ACHN (cell line): Measurements from ENCODE around the gene LRP8.

Source experiments
- DNase-seq: peaks from one replicate; pipeline ENCODE4 v3.0.0-alpha.2; 2015
- in situ Hi-C: cut with HindIII; loops from 2 replicates; pipeline ENCODE4 v1.10.0; 2017; ENCODE audit warnings: low sequenced_read_pairs, low pct_ligation_motif_present, low pct_unique_long_range_greater_than_20kb

Gene LRP8

GRCh38 chr1:53362851-53363642 is 35.2 kb upstream of the LRP8 start:
- DNase-seq: no peak
- in situ Hi-C loops: no loop called here

- in situ Hi-C loops: no loop called here
- no peak for DNase-seq
These were observed 34.4 kb upstream of the LRP8 start for GRCh38 chr1:53362270-53362669.

DNA sequence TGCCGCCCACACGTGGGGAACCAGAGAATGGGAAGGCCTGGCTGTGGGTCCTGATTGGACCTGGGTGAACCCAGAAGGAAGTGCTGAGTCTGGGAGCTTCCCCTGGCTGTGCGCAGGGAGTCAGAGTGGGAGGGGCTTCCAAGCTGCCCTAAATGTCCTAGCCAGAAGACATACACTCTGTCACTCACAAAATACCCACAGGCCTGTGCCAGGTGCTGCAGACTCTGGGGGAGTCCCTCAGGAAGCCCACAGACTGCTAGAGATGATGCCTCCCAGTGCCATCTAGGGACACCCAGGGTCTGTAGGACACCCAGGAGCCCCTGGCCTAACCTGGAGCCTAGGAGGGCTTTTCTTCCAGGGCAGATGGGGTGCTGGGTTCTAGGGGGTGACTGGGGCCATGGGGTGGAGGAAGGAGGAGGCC is 33.7 kb upstream of the LRP8 start:
- DNase-seq: no peak
- in situ Hi-C loops: no loop called here

DNA sequence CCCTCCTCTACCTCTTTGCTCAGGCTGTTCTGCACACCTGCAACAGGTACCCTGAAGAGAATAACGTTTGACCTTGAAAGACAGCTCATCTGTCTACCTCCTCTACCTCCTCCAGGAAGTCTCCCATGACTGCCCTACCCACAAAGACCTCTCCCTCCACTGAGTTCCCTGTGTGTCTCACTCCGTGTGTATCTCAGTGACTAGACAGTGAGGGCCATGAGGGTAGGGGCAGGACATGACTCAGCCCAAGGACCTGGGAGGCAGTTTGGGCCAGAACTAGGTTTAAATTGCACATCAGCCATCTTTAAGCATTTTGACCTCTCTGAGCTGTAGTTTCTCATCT is 32.0 kb upstream of the LRP8 start:
- in situ Hi-C loops: no loop called here
- no peak for DNase-seq

DNA sequence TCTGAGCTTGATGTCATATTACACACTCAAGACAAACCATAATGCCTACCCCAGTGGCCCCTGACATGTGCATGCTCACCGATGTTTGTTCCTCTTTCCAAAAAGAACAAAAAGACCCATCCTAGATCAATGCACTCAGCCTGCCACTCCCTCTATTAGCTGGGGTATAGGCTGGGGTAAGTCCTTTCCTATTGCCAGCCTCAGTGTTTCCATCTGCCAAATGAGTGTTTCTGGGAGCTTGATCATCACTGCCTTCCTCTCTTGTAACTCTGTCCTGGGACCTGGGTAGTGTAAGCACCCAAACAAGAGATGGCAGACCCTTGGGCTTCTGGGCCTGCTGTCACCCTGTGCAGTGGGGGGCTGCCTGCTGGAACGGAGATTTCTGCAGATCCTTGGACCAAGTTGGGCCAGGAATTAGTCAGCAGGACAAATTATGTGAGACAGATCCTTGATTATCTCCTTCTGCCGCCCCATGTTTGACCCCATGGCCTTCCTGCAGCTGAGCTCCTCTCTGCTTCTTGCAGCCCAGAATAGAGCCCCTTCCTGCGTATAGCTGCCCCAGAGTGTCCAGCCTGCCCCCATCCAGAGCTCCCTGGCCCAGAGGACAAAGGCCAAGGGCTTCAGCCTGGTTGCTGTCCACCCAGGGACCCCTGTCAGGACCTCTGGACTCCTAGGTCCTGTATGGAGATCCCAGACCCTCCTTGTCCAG is 31.5 kb upstream of the LRP8 start:
- DNase-seq: no peak
- in situ Hi-C loops: no loop called here

GRCh38 chr1:53356637-53357036 is 28.8 kb upstream of the LRP8 start:
- in situ Hi-C loops: no loop called here
- no peak for DNase-seq

DNA sequence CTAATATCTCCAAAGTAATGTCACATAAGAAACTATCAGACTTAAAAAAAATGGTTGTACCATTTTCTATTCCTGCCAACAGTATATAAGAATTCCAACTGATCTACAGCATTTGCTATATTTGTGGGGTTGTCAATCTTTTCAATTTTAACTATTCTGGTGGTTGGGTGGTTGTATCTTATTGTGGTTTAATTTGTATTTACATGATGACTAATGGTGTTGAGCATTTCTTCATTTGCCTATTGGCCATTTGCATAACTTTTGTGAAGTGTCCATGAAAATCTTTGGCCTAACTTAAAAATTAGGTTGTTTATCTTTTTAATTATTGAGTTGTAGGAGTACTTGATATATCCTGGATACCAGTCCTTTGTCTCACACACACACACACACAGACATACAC is 26.2 kb upstream of the LRP8 start:
- in situ Hi-C loops: no loop called here
- DNase-seq: no peak

- in situ Hi-C loops: no loop called here
- no peak for DNase-seq
These were observed 24.7 kb upstream of the LRP8 start for GRCh38 chr1:53352561-53352960.

DNA sequence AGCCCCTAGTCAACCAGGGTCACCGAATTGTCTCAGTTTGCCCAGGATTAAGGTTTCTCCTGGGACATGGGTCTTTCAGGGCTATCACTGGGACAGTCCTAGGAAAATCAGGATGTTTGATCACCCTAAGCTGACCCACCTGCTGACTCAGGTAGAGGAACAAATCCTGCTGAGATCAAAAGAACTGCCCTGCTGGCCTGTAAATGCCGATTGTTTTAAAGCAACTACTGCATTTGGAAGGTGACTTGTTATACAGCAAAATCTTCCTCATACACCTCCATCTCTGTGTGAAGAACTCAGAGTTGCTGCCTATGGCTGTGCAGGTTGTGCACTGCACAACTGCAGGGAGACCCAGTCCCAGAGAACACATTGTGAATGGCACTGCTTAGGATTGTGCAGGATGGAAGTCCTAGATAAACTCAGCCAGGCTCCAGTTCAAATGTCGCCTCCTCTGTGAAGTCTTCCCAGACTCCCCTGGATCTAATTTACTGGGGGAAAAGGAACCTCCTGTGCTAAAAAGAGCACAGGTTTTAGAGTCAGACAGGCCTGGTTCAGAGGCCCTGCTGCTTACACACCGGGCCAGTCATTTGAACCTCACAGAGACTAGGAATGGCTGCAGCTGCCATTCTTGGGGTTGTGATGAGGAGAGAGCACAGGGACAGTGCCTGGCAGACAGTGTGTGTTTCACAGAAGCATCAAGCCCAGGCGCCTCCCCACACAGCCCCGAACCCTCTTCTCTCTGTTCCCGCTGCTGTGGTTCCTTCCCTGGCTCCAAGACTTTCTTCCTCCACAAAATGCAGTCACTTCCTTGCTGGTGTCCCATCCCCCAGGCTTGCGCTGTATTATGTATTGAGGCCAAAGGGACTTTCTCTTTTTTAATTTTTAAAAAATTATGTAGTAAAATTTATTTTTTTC is 23.2 kb upstream of the LRP8 start:
- DNase-seq: no peak
- in situ Hi-C loops: no loop called here

DNA sequence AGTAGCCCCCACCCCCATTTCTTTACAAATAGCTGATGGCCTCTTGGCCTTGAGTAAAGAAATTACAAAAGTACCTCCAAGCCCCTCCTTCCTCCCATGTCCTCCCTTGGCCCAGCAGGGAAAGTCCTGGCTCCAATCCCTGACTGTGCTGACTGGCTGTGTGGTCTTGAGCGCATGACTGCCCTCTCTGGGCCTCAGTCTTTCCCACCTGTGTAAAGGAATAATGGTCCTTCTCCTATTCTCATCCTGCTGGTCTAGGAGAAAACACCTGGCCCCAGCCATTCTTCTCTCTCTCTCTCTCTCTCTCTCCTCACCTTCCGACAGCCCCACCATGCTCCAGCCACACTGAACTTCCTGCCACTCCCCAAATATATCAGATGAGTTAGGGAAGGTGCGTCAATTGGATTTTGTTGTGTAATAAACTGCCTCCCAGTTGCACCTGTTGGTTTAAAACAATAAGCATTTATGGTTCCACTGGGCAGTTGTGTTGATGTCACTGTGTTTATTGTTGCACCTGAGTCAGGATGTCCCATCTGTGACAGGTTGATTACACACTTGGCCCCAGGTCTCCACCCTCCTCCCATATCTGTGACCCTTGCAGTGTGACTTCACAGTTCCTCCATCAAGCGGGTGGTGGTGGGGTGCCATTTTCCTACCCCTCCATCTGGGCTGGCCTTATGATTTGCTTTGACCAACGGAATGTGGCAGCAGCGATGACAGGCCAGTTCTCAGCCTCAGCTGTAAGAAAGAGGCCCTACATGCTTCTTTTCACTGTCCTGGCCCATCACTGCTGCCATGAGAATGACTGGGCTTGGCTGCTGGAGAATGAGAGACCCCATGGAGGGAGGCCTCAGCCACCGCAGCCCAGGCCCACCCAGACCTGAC is 22.3 kb upstream of the LRP8 start:
- no peak for DNase-seq
- in situ Hi-C loops: no loop called here

- DNase-seq: no peak
- in situ Hi-C loops: no loop called here
These were observed 21.5 kb upstream of the LRP8 start for GRCh38 chr1:53349369-53349835.

- no peak for DNase-seq
- in situ Hi-C loops: no loop called here
These were observed 20.9 kb upstream of the LRP8 start for GRCh38 chr1:53348486-53349368.

DNA sequence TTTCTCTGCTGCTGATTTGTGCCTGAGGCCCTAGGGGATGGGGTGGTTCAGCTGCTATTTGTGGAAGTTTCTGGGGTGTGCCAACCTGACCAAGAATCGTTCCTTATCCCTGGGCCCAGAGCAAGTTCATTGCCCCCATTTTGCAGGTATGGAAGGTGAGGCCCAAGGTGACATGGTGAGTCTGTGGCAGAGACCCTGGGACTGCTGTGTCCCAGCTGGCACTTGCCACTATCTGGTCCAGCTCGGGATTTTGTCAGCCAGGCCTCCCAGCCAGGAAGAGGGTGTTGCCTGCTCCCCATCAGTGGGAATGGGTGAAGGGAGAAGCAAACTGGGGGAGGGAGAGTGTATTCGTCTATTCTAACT is 18.9 kb upstream of the LRP8 start:
- DNase-seq: no peak
- in situ Hi-C loops: no loop called here

DNA sequence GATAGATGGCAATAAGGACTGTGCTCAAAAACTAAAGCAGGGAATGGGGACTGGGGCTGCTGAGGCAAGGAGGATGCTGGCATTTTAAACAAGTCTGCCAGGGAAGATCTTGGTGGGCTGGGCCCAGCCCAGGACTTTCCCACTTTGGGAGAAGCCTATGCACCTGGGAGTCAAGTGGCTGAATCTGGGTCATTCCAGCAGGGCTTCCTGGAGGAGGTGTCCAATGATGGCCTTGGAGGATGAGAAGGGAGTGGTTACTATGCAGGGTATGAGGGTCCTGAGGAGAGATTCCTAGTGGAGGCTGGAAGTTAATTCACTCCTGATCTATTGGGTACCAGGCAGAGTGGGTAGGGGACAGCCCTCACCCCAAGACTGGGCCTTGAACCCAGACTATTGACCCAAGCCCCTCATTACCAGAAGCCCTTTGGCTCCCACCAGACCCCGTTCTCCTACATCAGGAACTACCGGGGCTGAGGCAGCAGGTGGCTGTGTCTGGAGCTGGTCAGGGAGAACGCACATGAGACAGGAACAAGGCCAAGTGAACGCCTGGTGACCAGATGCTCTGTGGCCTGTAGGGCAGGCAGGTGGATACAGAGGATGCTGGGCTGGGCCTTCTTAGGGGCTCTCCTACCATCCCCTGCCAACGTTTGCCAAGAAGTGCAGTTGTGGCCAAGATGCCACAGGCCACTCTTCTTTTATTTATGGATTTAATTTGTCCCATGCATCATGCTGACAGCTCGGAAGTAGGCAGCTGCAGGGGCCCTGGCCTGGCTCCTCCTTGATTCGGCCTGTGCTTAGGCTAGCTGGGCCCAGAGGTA is 18.3 kb upstream of the LRP8 start:
- in situ Hi-C loops: no loop called here
- no peak for DNase-seq

- in situ Hi-C loops: no loop called here
- DNase-seq: no peak
These were observed 17.3 kb upstream of the LRP8 start for GRCh38 chr1:53344921-53345838.
